ENCODE data around the gene LY6G5C.

Gene LY6G5C

GRCh38 chr6:31701666-31702404 lies 21.0 kb upstream of the LY6G5C start:
- Histone ChIP-seq H3K9me3 (ENCODE audit: insufficient read depth, low read length) (no peaks in the 10 kb centered on the region), H4K20me1 (ENCODE audit: low read depth, low read length) (no peaks in the 10 kb centered on the region), H3K27me3 (ENCODE audit: low read length) (no peaks in the 10 kb centered on the region), H3K9ac (ENCODE audit: low read length) (peak overlapping the region; percentile 80), H2AFZ (ENCODE audit: low read depth, low read length, severe bottlenecking) (peak overlapping the region; percentile 71), H3K4me3 (ENCODE audit: insufficient read depth, low read length, poor library complexity, severe bottlenecking) (peak overlapping the region; percentile 82), H3K79me2 (ENCODE audit: insufficient read depth, low read length) (peaks cover 26% of the 10 kb centered on the region), H3K27ac (ENCODE audit: low read depth, low read length) (peak overlapping the region; percentile 75; the same call in 1 of the 2 replicates), H3K9me2 (replicated peaks; ENCODE audit: insufficient read depth, low read length) (no peaks in the 10 kb centered on the region), H3K36me3 (ENCODE audit: low read length) (0 out of 2 replicates have a peak, but pooled peaks cover 2% of the 10 kb centered on the region), H3K4me2 (ENCODE audit: low read depth, low read length, poor library complexity, severe bottlenecking) (peak overlapping the region; percentile 84), H3F3A (ENCODE audit: insufficient read depth) (peaks cover 13% of the 10 kb centered on the region)
- TF ChIP-seq CTCF (IDR thresholded peaks at IDR 0.05; ENCODE audit: insufficient read depth, low read length, poor library complexity, severe bottlenecking) (no peak), EZH2phosphoT487 (conservative IDR thresholded peaks at IDR 0.05; ENCODE audit: low read length) (no peak)

- peaks cover 13% of the 10 kb centered on the region for H3F3A ChIP-seq (ENCODE audit: insufficient read depth)
- peak overlapping the region; percentile 84 for H3K4me2 ChIP-seq (ENCODE audit: low read depth, low read length, poor library complexity, severe bottlenecking)
- H3K9me2 ChIP-seq (replicated peaks; ENCODE audit: insufficient read depth, low read length): no peaks in the 10 kb centered on the region
- TF ChIP-seq CTCF (IDR thresholded peaks at IDR 0.05; ENCODE audit: insufficient read depth, low read length, poor library complexity, severe bottlenecking): no peak
- no peak for TF ChIP-seq EZH2phosphoT487 (conservative IDR thresholded peaks at IDR 0.05; ENCODE audit: low read length)
- no peak overlapping the region for H3K4me3 ChIP-seq (ENCODE audit: insufficient read depth, low read length, poor library complexity, severe bottlenecking)
- H3K27ac ChIP-seq (ENCODE audit: low read depth, low read length): no peak overlapping the region
- H4K20me1 ChIP-seq (ENCODE audit: low read depth, low read length): no peaks in the 10 kb centered on the region
- H3K79me2 ChIP-seq (ENCODE audit: insufficient read depth, low read length): peaks cover 26% of the 10 kb centered on the region
- 0 out of 2 replicates have a peak, but pooled peaks cover 2% of the 10 kb centered on the region for H3K36me3 ChIP-seq (ENCODE audit: low read length)
- H3K9me3 ChIP-seq (ENCODE audit: insufficient read depth, low read length): no peaks in the 10 kb centered on the region
- H3K27me3 ChIP-seq (ENCODE audit: low read length): no peaks in the 10 kb centered on the region
- H3K9ac ChIP-seq (ENCODE audit: low read length): no peak overlapping the region
- no peak overlapping the region for H2AFZ ChIP-seq (ENCODE audit: low read depth, low read length, severe bottlenecking)
Observed at GRCh38 chr6:31700740-31701401, 20.0 kb upstream of the LY6G5C start.

- Histone ChIP-seq H3F3A (ENCODE audit: insufficient read depth) (0 out of 2 replicates have a peak, but pooled peaks cover 7% of the 10 kb centered on the region), H3K79me2 (ENCODE audit: insufficient read depth, low read length) (peaks cover 23% of the 10 kb centered on the region), H3K27ac (ENCODE audit: low read depth, low read length) (no peak overlapping the region), H3K9me3 (ENCODE audit: insufficient read depth, low read length) (no peaks in the 10 kb centered on the region), H3K27me3 (ENCODE audit: low read length) (no peaks in the 10 kb centered on the region), H3K9me2 (replicated peaks; ENCODE audit: insufficient read depth, low read length) (no peaks in the 10 kb centered on the region), H4K20me1 (ENCODE audit: low read depth, low read length) (no peaks in the 10 kb centered on the region), H3K9ac (ENCODE audit: low read length) (no peak overlapping the region), H3K36me3 (ENCODE audit: low read length) (peaks cover 7% of the 10 kb centered on the region; the same call in 1 of the 2 replicates), H3K4me3 (ENCODE audit: insufficient read depth, low read length, poor library complexity, severe bottlenecking) (no peak overlapping the region), H2AFZ (ENCODE audit: low read depth, low read length, severe bottlenecking) (no peak overlapping the region), H3K4me2 (ENCODE audit: low read depth, low read length, poor library complexity, severe bottlenecking) (no peak overlapping the region)
- TF ChIP-seq CTCF (IDR thresholded peaks at IDR 0.05; ENCODE audit: insufficient read depth, low read length, poor library complexity, severe bottlenecking) (no peak), EZH2phosphoT487 (conservative IDR thresholded peaks at IDR 0.05; ENCODE audit: low read length) (no peak)
Observed at GRCh38 chr6:31697555-31697954, 16.7 kb upstream of the LY6G5C start.

Measured in SU-DHL-6 (cell line).